ENCODE data around the gene RNASEH2A.

GRCh38 chr19:12858041-12858928 is 51.9 kb downstream of the RNASEH2A start:
- TF ChIP-seq CTCF (IDR thresholded peaks at IDR 0.05) (no peak), EP300 (IDR thresholded peaks at IDR 0.05; ENCODE audit: low read depth) (no peak), POLR2AphosphoS5 (IDR thresholded peaks at IDR 0.05) (no peak), POLR2A (IDR thresholded peaks at IDR 0.05) (no peak)
